Activated CD8-positive, alpha-beta memory T cell treated with anti-CD3 and anti-CD28 coated beads for 4 hours (primary cell): Measurements from ENCODE around the gene CEMP1.
A peak's percentile ranks its signal among the peaks of the same experiment; 100 is the strongest.
"Not testable (repeated sequence)": the region's sequence is repeated elsewhere in the genome, so short reads cannot be mapped to it uniquely, and the experiment has no call there.

ENCODE experiments used
- DNase-seq, 2 donors: peaks; one replicate each; pipeline ENCODE4 v3.0.0-alpha.2; 2020; ENCODE audit warnings: low read depth in 2 of 2

Gene CEMP1

DNA sequence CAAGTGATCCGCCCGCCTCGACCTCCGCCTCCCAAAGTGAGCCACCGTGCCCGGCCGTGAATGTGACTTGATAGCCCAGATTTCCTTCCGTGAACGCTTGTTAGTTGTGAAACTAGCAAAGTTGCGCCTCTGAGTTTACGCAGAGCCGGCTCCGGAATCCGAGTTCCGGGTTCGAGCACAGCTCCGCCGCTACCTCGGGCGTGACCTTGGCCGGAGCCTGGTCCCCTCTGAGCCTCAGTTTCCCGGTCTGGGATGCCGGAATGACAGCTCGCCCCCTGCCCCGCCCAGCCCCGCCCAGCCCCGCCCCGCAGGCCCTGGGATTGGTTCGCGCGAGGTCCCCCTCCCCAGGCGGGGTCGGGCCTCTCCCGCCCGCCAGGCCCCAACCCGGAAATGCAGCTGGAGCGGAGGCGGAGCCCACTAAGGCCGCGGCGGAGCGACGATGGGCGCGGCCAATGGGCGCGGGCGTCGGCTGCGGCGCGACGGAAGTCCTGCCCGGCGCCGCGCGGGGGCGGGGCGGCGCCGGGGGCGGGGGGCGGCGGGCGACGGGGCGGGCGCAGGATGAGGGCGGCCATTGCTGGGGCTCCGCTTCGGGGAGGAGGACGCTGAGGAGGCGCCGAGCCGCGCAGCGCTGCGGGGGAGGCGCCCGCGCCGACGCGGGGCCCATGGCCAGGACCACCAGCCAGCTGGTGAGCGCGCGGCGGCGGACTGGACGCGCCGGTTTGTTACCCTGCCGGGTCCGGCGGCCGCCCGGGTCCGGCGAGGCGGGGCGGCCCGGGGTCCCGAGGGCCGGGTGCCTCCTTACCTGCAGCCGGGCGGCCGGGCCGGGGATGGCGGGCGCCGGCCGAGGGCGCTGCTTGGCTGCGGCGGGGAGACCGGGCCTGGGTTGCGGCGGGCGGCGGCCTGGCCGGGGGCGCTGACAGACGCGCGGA lies 6.5 kb upstream of the CEMP1 start, which contains the start of gene PDPK1:
TSS of gene PDPK1 (plus strand) at position 571 of the 929 bp plus-strand sequence. CDS start at position 663, 92 bp downstream.
- peak; percentile 84 to 90 for DNase-seq

DNA sequence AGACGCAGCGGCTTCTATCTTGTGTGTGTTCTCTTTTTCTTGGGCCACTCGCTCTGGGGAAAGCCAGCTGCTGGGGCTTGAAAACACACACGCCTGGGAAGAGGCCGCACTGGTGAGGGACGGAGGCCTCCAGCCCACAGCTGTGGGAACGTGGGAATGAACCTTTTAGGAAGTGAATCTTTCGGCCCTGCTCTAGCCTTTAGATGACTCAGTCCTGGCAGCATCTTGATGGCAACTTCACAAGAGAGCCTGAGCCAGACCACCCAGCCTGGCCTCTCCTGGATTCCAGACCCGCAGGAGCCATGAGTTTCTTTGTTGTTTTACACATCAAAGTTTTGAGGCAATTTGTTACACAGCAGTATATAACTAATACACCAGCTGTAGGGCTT lies 4.4 kb upstream of the CEMP1 start:
- DNase-seq = no peak

DNA sequence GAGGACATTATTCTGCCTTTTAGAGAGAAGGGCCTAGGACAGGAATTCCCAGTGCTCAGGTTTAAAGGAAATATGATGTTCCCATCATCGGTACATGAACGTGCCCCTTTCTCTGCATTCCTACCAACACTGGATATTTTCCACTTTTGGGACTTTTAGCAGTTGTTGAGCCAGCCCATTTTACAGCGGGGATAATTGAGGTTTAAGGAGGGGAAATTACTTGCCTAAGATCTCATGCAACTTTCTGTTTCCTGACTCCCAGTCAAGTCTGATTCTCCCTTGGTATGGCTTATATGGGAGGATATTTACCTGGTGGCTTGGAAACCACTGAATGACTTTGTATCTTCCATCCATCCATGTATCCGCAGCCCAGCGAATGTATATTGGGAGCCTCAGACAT lies 3.1 kb upstream of the CEMP1 start:
- DNase-seq = not testable (repeated sequence)

DNA sequence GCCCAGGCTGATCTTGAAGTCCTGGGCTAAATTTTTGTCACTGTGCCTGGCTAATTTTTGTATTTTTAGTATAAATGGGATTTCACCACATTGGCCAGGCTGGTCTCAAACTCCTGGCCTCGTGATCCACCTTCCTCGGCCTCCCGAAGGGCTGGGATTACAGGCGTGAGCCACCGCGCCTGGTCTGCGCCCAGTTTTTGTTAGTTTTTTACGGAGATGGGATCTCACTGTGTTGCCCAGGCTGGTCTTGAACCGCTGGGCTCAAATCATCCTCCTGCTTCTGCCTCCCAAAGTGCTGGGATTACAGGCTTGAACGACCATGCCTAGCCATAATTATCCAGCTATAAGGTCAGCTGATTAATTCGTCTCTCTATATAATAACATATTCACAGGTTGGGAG lies 2.7 kb upstream of the CEMP1 start:
- no peak for DNase-seq

DNA sequence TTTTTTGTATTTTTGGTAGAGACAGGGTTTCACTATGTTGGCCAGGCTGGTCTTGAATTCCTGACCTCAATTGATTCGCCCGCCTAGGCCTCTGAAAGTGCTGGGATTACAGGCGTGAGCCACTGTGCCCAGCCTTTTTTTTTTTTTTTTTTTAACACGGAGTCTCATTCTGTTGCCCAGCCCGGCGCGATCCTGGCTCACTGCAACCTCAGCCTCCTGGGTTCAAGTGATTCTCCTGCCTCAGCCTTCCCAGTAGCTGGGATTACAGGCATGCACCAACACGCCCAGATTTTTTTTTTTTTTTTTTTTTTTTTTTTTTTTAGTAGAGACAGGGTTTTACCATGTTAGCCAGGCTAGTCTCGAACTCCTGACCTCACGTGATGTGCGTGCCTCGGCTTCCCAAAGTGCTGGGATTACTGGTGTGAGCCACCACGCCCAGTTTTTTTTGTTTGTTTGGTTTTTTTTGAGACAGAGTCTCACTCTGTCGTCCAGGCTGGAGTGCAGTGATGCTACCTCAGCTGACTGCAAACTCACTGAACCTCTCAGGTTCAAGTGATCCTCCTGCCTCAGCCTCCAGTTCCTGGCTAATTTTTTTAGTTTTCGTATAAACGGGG lies 2.0 kb upstream of the CEMP1 start:
- DNase-seq = not testable (repeated sequence)

DNA sequence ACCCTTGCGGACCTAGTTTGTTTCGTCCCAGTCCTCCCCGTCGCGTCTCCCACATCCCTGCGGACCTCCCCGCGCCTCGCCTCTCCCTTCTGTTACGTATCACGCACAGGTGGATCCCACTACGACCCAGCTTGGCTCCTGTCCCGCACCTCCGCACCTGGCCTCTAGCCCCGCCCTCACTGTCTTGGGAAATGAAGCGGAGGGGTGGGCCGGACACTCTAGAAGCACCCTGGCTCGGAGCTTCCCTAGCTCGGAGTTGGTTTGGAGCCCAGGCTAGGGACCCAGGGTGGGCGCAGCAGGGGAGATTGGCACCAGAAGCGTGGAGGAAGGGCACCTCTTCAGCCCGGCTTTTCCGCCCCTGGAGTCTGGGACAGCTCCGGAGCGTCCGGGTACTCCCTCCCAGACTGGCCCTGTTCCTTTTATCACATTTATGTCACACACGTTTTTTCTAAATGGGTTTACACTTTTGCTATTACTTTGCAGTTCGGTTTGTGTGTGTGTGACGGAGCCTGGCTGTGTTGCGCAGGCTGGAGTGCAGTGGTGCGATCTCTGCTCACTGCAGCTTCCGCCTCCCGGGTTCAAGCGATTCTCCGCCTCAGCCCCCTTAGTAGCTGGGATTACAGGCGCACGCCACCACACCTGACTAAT lies 1.4 kb upstream of the CEMP1 start:
- DNase-seq = peak in 1 of 2 donors; percentile 38

DNA sequence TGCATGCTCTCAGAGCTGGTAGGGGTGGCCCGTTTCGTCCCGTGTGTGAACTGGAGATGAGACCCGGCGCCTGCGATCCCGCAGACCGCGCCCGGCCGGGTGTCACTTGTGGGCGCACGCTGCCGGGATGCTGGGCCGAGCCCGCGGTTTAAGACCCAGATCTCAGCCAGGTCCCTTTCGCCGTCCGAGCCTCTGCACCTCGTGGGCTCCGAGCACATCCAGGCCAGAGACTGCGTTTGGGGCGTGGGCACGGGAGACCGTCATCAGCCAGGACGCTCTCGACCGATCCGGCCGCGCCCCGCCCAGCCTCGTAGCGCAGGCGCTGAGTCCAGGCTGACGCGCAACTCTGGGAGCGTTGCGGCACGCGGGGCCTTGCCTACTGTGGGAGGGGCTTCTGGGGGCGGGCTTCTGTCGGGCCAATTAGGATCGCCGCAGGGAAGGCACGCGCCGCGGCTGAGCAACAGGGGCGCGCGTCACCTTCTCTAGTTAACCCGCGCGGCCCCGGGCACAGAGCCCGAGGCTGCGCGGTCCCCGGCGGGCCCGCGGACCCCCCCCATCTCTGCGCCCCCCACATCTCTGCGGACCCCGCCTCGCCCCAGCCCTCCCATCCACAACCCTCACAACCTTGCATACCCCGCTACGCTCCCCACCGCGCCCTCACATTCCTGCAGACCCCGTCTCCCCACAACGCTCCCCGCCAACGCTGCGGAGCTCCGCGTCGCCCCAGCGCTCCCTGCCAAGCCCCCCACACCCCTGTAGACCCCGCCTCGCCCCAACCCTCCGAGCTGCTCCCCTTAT lies 687 bp upstream of the CEMP1 start:
- peak; percentile 92 to 94 for DNase-seq

DNA sequence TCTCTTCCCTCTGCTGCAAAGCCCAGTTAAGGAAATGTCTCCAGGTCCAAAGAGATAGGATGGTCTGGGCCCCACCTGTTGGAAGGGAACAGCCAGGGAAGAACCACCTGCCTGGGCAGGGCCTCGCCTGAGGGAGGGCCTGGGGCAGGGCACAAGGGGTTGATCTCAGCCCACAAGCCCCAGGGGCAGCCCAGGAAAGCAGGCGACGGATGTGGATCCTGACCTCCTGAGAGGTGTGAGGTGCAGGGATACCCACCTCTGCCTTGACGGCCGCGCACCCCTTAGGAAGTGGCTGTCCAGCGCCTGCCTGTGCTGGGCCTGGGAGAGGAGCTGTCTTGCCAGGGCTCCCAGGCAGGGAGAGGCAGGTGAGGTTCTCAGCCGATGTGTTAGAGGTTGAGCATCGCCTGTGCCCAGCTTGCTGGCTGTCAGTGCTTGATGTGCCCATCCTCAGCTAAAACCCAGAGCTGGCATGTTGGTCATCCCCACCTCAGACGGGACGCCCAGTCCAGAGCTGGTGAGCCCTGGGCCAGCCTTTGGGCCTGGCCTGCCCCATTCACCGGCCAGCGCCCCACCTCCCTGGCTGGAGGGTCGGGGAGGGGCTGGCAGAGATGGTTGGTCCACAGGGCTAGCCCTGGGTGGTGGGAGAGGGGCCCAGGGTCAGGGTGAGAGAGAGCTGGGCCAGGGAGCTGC lies 434 bp downstream of the CEMP1 start:
- no peak for DNase-seq

DNA sequence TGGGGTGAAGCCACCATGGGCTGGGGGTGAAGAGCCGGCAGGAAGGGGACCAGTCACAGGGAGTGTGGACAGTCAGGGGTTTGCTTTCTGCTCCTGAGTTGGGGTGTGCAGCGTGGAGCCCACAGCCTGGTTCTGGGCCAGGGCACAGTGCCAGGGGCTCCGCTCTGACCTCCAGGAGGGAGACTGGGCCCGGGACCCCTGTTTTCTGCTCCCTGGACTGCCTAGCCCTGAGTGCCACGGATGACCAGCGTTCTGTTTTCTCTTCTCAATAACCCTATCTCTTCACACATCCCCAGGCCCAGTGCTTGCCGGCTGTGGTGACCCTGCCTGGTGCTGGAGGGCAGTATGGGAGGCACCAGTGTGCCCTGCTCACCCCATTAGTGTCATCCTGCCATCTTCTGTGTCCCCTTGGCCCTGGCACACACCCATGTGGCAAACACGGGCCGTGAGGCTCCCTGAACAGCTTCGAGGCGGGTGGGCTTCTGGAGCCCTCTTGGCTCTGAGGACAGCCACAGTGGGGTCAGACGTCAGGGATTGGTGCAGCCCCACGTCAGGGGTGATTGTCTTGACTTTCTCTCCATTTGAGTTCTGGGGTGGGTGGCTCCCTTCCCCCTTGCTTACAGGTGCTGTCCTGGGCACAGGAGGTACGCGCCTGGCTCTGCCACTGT lies 1.1 kb downstream of the CEMP1 start:
- DNase-seq = no peak

DNA sequence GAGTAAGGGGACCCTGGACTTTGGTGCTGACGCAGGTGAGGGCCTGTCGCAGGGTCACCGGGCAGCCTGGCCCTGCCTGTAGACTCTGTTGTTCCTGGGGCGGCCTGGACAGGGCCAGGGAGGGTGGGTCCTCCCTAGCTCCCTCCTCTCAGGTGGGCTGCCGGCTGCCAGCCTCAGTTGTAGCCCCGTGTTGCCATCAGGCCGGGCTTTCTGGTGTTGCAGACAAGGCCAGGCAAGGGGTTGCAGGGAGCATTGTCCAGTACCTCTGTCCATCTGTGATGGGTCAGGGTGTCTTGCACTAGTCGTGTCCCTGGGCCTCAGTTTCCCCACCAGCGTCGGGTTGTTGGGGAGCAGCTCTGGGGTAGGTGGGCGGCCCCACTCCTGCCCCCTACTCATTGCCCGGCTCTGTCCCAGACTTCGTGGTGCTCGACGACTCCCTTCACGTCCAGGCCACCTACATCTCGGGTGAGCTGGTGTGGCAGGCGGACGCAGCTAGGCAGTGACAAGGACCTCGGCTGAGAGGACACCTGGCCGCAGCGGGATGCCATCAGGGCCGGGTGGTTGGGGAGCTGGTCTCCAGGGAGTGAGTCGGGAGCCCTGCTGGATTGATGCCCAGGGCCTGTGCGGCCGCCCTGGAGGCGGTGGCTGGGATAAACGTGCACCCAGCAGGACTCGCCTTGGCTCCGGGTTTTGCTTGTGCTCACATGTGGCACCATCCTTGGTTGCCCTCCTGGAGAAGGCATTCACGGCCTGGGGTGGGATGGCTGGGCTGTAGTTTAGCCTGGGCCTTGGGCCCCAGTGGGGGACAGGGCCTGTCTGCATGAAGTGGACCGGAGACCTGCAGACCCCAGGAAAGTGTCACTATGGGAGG lies 1.9 kb downstream of the CEMP1 start:
- DNase-seq = no peak

DNA sequence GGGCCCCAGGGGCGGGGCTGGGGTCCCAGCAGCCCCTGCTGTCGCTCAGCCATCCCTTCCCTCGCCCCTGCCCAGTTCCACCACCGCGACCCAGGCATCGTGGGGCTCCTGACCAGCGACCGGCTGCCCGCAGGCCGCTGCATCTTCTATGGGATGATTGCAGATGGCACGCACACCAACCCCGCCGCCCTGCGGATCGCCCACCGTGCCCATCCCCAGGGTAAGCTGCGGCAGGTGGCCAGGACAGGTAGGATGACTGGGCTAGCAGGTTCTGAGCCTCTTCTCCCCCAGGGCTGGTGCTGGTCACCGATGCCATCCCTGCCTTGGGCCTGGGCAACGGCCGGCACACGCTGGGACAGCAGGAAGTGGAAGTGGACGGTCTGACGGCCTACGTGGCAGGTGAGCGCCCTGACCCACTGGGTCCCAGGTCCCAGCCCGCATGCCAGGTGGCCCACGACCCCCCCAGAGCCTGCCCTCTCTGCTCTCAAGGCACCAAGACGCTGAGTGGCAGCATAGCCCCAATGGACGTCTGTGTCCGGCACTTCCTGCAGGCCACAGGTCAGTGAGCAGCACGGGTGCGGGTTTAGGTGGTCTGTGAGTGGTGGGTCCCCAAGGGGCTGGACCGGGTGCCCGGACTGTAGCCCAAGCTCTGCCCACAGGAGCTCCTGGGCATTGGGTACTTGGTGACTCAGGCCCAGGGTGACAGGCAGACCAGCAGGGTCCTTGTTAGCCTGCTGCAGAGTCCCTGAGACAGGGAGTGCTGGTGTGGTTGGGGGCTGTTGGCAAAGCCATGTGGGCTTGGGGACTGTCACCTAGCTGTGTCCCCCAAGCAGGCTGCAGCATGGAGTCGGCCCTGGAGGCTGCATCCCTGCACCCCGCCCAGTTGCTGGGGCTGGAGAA lies 2.8 kb downstream of the CEMP1 start:
- no peak for DNase-seq

DNA sequence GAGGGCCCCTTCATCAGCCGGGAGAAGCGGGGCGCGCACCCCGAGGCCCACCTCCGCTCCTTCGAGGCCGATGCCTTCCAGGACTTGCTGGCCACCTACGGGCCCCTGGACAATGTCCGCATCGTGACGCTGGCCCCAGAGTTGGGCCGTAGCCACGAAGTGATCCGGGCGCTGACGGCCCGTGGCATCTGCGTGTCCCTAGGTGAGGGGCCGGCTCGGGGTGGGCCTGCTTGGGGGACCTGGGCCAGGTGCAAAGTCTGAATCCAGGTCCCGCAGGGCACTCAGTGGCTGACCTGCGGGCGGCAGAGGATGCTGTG lies 3.5 kb downstream of the CEMP1 start:
- no peak for DNase-seq

DNA sequence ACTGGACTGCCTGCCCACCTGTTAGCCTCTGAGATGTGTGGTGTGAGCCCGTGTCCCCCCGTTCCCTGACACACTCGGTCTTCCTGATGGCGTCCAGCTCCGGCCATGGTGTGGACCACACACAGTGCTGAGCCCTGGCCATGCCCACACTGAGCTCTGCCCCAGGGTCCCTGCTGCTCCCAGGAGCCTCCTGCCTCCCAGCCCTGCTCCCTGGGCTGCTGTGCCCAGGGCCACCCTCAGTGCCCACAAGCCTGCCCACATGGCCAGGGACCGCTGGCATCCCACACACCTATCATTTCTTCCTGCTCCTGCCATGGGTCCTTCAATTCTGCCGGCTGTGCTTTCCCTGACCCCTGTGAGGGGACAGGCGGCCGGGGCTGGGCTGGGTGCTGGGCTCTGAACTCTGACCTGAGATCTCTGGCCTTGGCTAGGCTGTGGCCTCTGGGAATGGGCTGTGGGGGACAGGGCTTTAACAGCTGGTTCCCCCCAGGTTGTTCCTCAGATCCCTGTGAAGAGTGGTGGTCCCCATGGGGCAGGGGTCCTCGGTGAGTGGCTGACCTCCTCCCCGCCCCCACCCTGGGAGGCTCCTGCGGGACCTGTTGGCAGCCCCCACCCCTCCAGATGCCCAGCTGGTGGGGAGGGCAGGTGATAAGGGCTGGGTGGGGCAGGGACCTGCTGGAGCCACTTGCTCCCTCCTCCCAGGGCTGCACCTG lies 4.0 kb downstream of the CEMP1 start:
- DNase-seq = no peak

DNA sequence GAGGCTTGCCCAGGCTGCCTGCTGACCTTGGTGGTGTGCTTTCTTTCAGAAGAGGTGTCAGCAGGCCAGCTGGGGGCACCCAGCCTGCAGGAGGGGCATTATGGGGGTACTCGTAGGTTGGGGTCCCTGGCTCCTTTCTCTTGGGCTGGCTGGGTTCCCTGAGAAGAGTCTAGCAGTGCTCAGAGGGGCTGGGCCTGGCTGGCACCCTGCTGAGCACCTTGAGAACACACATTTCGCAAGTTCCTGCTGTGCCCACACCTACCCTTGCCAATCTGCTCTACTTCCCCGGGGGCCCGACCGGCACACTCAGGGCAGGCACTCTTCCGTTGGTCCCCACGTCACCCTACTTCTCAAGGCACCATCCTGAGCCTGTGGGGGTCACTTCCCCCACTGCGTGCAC lies 5.1 kb downstream of the CEMP1 start:
- no peak for DNase-seq

DNA sequence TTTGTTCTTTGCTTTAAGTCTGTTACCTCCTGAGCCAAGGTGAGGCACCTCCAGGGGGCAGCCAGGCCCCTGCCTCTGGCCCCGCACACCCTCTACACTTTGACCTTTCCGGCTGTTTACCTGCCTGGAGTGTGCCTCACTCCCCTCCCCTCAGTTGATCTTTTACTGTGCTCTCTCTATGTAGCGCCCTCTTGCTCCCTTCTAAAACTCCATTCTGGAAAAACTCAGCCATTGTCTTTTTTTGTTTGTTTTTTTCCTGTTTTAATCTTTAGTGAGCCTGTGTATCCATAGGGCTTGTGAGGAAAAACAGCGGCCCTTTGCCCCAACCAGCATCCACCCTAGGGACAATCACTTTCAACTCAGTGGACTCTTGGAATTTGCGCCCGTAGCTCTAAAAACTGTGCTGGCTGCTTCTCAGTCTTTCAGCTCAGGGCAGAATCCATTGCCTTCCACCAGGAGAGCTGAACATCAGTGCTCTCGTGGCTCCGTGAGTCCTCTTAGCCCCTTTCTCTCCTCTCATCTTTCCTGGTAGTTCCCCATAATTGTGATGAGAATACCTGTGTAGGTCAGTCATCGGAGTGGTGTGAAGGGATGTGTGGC lies 6.8 kb downstream of the CEMP1 start:
- DNase-seq = no peak

DNA sequence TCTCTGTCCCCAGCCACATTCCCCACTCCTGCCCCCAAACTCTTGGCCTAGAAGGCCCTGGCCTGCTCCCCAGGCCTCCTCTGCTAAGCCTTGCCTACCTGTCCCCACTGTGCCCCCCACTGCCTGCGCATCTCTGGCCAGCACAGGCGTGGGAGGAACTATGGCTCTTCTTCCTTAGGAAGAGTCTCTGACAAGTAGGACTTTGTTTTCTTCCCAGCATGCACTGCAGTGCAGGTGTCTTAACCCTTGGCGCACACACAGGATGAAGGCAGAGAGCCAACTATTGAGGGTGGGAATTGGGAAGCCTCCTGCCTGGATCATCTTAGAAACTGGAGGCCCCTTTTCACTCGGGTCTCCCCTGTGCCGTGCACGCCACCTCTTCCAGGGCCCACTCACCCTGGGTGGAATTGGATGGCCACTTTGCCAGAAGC lies 7.4 kb downstream of the CEMP1 start:
- no peak for DNase-seq

DNA sequence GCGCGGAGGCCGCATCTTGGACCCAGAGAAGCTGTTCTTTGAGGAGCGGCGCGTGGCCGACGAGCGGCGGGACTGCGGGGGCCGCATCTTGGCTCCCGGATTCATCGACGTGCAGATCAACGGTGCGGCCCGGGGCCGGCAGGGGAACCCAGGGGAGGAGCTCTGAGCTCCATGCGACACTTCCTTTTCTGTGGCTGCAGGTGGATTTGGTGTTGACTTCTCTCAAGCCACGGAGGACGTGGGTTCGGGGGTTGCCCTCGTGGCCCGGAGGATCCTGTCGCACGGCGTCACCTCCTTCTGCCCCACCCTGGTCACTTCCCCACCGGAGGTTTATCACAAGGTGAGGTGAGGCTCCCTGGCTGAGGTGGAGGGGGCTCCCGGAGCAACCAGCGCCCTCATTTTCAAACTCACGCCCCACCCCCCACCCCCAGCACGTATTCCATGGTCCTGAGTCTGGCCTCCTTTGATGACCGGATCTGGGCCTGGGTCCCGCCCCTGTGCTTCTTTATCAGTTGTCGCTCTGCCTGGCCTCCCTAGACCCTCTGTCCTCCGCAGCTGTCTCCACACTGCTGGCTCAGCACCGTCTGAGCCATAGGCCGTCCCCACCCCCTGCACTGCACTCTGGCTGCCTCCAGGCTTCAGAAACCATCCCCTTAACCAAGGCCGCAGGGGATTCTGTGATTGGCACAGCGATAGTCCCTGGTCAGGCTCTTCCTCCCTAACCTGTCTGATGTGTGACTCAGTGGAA lies 10.2 kb downstream of the CEMP1 start:
- DNase-seq = peak in 1 of 2 donors; percentile 29
